NCI-H2107 treated with DMSO at 0.1 percent for 48 hours (cell line): ENCODE results near the gene C6orf163.
"Not testable (repeated sequence)": the region's sequence is repeated elsewhere in the genome, so short reads cannot be mapped to it uniquely, and the experiment has no call there.

ENCODE experiments used
- DNase-seq: peaks from one replicate; lab custom pipeline; 2025; ENCODE audit not compliant: unreplicated experiment; lab: John Stamatoyannopoulos, UW

C6orf163 gene

DNA sequence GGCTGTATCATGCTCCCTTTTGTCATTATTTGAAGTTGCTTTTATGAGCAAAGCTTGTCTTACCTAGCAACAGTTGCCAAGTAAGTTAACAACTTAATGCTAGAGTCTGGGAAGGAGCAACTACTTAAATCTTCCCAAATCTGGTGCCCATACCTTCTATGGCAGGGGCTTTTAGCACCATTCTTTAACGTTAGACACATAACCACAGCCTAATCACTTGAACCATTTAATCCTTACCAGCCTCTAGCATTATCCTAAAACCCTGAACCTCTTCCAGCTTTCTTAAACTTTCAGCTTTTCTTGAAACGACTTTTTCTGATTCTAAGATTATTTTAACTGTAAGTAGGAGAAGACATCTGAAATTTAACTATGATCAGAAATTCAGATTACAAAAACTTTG lies at the start of gene C6orf163:
Gene C6orf163, plus strand, starts transcription at position 83 of the 400 bp plus-strand sequence. Its CDS starts 287 bp downstream, at position 370.
- DNase-seq, result no peak

DNA sequence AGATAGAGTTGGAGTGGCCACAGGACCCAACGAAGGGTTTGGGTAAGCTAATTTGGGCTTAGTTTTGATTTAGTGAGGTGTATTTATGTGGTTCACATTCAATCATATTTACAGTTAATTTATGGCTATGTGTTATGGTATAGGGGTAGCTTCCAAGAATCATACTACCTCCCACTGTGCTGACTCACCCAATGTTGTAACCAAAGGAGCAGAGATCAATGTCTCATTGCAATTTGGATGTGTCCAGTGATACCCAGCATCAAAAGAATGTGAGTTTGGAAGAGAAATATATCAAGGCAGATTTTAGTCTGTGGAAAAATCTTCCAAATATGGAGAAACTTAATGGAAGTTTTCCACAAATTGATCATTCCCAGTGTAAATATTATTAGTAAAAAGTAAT lies 47.5 kb upstream of the C6orf163 start:
- no peak for DNase-seq

DNA sequence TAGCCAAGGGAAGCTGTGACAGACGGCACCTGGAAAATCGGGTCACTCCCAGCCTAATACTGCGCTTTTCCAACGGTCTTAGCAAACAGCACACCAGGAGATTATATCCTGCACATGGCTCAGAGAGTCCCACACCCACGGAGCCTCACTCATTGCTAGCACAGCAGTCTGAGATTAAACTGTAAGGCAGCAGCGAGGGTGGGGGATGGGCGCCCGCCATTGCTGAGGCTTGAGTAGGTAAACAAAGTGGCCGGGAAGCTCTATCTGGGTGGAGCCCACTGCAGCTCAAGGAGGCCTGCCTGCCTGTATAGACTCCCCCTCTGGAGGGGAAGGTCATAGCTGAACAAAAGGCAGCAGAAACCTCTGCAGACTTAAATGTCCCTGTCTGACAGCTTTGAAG lies 43.3 kb upstream of the C6orf163 start:
- DNase-seq, result not testable (repeated sequence)

DNA sequence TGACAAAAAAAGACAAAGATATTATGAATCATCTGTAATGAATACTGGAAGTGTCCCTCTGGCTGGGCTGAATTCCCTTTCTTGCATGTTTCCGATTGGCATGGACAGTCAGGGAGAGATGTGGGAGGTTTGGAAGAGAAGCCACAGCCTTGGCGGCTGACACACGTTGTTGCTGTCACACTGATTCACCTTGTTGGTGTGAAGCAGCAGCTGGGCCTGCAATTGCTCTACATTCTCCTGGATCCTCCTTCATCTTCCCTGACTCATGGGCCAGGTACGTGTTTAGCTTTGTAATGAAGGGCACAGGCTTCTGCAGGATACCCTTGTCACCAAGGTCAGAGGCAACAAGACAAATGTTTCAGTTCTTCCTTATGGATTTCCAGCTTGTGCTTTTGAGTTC lies 35.6 kb upstream of the C6orf163 start:
- no peak for DNase-seq

DNA sequence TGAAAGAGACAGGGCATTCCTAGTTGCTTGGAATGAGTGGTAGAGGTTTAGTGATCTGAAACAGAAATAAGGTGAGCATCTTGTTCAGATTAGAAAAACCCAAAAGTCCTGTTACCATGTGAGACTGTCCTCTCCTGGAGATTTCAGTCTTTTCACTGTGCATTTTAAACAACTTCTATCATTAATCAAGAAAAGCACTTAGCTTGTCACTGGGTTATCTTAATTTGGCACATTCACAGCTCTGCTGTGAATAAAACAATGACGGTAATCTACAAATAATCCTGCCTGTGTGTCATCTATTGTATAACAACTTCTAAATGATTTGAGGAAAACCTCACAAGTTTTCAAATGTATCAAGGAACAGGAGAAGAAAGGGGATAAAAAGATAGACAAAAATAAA lies 31.8 kb upstream of the C6orf163 start:
- DNase-seq, result no peak

DNA sequence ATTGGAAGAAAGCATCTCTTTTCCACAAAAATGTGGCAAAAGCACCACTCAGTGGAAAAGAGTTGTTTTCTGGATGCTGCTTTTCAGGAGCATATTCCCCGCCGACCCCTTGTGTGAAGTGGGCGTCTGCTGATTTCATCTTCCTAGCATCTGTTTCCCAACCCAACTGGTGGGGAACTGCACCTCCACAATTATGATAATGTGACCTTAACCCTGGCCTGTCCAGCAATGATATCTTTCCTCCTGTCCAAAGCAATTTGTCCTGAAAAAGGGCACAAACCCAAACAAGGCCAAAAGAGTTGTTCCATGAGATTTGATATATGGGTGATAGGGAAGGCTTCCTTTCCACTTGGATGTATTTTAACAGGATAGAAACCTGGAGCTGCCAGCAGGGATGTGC lies 29.5 kb upstream of the C6orf163 start:
- no peak for DNase-seq

DNA sequence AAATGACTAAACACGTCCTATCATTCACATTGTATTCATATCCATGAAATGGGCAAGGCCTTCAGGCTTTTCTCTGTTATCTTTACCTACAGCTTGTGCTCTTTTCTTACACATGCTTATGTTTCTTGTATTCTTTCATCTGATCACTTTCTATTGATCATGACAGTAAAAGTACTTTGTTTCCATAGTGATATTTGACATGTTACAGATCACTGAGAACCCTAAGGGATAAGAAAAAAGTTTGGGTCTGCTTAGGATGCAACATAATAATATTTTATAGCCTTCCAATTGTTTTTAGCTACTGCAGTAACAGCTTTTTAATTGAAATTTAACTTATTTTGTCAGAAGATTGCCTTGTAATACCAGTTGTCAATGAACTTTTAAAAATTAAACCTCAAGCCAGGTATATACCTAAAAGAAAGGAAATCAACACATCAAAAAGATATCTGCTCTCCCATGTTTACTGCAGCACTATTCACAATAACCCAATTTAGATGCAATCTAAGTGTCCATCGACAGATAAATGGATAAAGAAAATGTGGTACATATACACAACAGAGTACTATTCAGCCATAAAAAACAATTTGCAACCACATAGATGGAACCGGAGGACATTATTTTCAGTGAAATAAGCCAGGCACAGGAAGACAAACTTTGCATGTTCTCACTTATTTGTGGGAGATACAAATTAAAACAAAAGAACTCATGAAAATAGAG lies 25.2 kb upstream of the C6orf163 start:
- DNase-seq, result no peak

DNA sequence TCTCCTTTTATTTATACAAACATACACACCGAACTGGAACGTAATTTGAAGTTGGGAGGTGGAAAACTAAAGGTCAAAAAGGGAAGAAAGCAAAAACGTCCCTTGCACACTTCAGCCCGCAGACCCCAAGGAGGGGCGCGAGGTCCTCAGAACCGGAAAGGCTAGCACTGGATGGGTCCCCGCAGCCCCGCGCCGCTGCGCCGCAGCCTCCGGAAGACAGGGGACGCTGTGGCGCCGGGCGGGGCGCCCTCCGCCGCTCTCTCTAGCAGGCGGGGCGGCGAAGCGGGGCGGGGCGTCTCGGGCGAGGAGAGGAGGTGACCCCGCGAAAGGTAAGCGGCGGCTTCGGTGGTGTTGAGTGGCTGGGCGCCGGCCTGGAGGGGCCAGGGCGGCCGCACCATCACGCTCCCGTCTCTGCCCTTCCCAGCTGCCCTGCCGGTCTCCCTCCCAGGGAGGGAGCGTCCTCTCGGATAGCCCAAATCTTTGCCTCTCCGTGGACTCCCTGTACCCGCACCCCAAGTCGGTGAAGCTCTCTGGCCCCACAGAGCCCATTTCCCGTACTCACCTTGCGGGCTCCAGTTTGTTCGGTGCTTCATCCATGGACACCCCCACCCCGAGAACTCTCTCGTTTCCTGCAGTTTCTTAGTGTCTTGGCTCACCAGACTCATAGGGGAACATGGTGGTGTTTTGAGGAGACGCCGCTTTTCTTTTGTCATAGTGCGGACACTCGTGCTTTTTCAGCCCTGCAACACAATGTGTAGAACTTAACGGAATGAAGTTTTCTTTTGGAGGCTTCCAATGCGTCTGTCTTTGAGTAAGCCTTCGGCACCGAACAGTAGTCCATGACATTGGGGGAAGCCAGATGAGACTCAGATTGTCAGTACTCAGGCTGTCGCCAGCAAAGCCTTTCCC lies 22.1 kb upstream of the C6orf163 start, which contains the start of gene SMIM8:
Gene SMIM8, plus strand, starts transcription at position 285 of the 909 bp plus-strand sequence. CDS start 14,444 bp downstream, outside the sequence.
- DNase-seq, result peak; percentile 42

DNA sequence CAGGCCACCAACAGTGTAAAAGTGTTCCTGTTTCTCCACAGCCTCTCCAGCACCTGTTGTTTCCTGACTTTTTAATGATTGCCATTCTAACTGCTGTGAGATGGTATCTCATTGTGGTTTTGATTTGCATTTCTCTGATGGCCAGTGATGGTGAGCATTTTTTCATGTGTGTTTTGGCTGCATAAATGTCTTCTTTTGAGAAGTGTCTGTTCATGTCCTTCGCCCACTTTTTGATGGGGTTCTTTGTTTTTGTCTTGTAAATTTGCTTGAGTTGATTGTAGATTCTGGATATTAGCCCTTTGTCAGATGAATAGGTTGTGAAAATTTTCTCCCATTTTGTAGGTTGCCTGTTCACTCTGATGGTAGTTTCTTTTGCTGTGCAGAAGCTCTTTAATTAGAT lies 20.7 kb upstream of the C6orf163 start:
- DNase-seq, result not testable (repeated sequence)

DNA sequence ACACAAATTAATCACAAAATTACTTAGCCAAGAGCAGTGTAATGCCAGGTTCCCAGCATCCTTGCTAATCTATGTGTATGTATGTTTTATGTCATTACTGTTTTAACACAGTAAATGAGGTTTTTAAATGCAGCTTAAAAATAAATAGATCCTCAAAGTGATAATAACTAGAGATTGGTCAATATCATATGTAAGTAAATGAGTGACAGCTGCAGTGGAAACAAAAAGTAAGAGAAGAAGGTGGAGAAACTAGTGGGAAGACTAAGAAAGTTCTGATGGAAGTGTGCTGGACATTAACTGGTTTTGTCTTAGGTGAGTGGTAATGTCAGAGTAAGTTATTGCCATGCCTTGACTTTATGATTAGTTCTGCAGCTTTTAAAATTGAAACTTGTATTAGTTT lies 13.7 kb upstream of the C6orf163 start:
- DNase-seq, result no peak

DNA sequence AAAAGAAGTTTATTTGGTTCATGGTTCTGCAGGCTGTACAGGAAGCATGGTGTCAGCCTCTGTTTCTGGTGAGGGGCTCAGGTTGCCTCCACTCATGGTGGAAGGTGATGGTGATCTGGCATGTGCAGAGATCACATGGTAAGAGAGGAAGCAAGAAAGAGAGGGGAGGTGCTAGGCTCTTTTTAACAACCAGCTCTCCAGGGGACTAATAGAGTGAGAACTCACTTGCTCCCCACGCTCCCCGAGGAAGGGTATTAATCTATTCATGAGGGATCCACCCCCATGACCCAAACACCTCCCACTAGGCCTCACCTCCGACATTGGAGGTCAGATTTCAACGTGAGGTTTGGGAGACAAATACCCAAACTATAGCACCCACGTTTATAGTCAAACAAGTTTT lies 11.6 kb upstream of the C6orf163 start:
- no peak for DNase-seq

DNA sequence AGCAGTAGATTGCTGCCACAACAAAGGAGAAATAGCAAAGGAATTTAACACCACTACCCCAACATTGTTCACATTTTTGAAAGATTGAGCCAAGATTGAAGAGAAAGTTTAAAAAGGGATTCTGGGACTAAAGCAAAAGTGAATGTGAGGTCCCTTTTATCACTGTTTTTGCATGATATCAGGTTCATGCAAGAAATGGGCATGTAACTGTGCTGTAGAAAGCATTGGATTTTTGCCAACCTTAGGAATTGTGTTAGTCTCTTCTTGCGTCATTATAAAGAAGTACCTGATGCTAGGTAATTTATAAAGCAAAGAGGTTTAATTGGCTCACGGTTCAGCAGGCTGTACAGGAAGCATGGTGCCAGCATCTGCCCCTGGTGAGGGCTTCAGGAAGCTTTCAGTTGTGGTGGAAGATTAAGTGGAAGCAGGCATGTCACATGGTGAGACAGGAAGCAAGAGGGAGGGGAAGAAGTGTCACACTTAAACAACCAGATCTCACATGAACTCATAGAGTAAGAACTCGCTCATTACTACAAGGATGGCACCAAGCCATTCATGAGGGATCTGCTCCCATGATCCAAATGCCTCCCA lies 10.9 kb upstream of the C6orf163 start:
- no peak for DNase-seq

DNA sequence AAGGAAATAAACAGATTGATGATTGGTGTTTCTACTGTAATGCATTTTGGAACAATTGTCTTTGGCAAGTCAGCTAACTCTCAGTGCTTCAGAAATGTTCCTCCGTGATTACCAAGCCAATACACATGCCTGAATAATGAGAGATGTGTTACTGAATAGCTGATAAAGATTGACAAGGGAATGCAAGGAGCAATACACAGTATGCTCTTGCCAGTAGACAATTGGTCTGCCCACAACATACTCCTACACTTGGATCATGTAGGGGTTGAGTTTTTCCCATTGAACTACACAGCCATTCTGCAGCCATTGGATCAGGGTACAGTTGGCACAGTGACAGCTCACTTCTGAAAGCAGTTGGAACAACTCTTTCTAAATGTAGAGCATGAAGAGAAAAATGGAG lies 9.9 kb upstream of the C6orf163 start:
- DNase-seq, result no peak

DNA sequence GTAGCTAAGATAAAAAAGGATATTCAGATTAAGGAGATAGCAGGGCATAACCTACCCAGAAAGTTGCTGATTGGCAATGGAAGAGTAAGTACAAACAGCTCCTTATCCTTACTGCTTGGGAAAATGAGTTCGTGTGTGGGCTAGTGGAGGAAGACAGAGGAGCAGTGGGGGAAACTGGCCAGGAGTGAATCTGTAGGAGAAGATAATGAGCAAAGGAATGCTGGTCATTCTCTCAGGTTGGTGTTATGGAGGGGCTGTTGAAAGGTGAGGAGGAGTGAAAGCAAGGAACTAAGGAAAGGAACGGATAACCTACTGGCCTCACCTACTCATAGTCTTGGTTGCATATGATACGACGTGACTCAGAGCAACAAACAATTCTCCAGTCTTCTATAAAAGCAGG lies 8.2 kb upstream of the C6orf163 start:
- no peak for DNase-seq

DNA sequence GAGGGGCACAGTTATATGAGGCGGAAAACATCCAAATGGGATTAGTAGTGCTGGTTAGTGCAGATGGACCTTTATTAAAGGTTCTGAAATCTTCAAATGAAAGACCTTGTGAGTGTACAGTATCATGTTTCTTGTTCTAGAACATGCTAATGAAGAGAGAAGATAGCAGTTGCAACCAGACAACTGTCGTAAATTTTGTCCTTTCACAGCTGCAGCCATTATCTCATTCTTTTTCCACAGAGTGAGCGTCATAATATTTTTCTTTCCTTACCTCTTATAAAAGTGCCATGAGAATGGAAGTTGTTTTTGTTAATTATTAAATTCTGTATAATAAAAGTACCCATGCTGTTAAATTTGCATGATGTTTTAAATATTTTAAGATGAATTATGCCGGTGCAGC lies 4.4 kb upstream of the C6orf163 start:
- DNase-seq, result no peak

DNA sequence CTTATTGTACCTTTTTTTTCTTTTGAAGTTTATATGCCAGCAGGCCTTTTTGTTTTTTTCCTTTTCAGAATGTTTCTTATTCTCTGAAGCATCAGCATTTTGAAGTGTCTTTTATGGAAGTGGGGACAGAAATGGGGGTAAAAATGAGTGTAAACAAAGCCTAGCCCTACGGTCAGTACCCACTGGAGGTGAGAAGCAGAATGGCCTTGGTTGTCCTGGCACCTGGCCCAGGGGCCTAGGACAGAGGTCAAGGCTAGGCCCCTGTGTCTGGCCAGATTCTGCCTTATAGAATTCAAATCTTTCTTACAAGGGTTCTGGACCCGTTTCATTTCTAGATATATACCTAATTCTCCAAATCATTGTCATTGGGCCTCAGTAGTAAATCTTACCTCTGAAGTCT lies 3.5 kb upstream of the C6orf163 start:
- DNase-seq, result no peak

DNA sequence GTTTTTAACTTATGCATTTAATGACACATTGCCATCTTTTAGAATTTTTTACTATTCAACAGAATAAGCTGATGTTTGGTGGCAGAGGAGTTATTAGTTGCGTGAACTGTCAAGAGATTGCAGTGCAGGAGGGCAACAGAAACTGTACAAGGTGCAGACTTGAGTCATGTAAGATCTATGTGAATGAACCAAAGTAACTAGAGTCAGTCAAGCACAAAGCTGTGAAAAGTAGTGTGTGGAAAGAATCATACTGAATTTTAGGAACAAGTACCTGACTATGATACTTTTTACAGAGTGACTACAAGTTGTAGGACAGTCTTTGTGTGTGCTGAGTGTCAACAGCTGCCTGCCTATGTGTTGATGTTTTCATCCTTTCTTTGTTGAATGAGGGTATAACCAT lies 2.7 kb upstream of the C6orf163 start:
- no peak for DNase-seq

DNA sequence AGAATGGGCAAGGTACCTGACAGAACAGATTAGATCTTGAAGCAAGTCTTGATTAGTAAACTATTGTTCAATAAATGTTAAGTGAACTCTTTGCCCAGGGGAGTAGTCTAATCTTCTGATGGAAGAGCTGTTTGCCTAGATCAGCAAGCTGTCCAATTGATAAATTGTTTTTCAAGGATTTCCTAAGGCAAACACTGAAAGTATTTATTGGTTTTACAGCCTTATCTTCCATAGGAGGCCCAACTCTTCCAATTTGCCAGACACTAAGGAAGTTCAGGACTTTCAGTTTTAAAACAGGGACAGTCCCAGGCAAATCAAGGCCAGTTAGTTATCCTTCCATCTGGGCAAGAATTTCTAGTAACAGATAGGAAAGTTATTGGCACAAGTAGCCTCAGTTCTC lies 1.8 kb upstream of the C6orf163 start:
- DNase-seq, result no peak

DNA sequence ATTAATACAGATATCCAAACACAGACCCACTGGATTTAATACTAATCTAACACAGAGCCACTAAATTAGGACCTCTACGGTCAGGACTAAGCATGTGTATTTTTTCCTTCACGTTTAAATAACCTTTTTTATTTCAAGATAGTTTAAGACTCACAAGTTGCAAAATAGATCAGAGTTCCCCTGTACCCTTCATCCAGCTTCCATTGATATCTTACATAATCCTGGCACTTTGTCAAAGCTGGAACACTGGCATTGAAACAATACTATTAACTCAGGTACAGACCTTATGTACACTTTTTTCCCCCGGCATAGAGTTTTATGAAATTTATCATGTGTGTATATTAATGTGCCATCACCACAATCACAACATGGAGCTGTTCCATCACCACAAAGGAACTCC lies 2.1 kb downstream of the C6orf163 start:
- DNase-seq, result no peak

DNA sequence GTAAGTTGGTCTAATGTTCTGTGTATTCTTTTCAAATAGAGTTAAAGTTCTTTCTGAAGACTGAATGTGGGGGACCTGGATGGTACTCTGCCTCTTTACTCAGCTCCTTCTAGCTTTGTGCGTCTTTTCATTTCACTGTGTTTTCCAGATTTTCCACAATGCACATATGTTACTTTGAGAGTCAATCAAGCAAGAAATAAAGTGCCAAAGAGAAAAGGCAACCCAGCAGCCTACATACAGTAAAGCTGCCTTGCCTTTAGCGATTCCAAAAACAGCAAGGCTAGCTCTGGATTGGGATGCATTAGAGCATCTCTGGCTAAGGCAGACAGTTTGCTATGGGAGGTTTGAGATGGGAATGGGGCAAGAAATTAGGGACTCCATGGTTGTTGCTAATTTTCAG lies 5.3 kb downstream of the C6orf163 start:
- no peak for DNase-seq

DNA sequence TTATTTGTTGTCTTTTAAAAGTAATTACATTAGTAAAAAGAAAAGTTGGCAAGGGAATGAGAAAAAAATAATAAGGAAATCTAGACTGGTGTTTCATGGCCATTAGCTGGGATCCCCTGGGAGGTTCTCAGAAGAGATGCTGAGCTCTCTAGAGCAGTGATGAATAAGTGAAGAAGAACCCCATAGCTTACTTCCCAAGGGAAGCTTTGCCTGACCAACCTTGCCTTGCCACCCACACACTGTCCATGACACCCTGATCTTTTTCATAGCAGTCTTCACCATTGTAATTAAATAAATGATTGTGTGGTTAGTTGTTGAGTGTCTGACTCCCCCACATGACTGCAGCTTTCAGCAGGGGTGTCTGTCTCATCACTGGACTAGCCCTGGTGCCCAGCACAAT lies 5.9 kb downstream of the C6orf163 start:
- no peak for DNase-seq

DNA sequence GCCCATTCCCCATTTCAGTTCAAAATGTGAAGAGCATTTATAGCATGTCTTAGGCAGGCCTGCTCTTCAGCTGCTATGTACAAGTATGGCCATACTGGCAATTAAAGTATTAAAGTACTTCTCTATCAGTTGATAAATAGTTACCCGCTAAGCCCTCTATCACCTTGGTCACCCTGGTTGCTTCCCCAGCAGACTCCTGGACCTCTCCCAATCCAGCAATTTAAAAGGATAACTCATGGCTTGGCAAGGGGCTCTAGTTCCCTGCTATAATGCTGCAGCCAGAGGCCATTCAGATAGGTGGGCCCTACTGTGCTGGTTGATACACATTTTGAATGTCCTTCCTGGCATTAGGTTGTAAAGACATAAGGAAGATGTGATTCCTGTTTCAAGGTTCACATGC lies 7.0 kb downstream of the C6orf163 start:
- DNase-seq, result no peak
